PC-3 (cell line): ENCODE measurements around the gene BIRC6. TPM values are rescaled to one million over a fixed set of nuclear protein-coding genes. Genes with fewer than 3 reads are reported as not detected.

ENCODE experiments used
- ATAC-seq: fragments of 200-7000 bp; cut with Tn5 transposase; 2 replicates; pipeline ENCODE4 v1.9.1; 2020; ENCODE audit warnings: mild to moderate bottlenecking, moderate library complexity
- BruUV-seq: library from RNA; stranded (reverse); fragments of 400-500 nt; replicated peaks from 2 replicates; lab custom pipeline; 2021; lab: Mats Ljungman, UMichigan
- CTCF ChIA-PET: fragments of 300-600 bp; sonication (Branson Sonifier 250); formaldehyde crosslinking; loops from one replicate; lab custom pipeline; 2022; ENCODE audit warnings: antibody characterized with exemption; lab: Charles Lee
- POLR2A ChIA-PET: fragments of 300-600 bp; sonication (Branson Sonifier 250); formaldehyde crosslinking; loops from one replicate; lab custom pipeline; 2022; ENCODE audit warnings: antibody characterized with exemption; ENCODE audit not compliant: unreplicated experiment; lab: Charles Lee
- DNase-seq: peaks from one replicate; pipeline ENCODE4 v3.0.0-alpha.2; 2015
- H2AFZ ChIP-seq: fragments of 300-600 bp; sonication (generic); 2 replicates; pipeline ENCODE4 v1.6.0; 2016; ENCODE audit warnings: antibody characterized with exemption, low read length
- H3F3A ChIP-seq: fragments of 300-600 bp; sonication (generic); one replicate; pipeline ENCODE4 v1.6.0; 2017; ENCODE audit warnings: antibody characterized with exemption, low read length, control low read depth, mild to moderate bottlenecking; ENCODE audit not compliant: unreplicated experiment
- H3K27ac ChIP-seq: fragments of 300-600 bp; sonication (generic); 2 replicates; pipeline ENCODE4 v1.5.1; 2016; ENCODE audit warnings: mild to moderate bottlenecking, low read length
- H3K27me3 ChIP-seq: fragments of 300-600 bp; sonication (generic); 2 replicates; pipeline ENCODE4 v1.6.1; 2016; ENCODE audit warnings: low read length, mixed read lengths
- H3K36me3 ChIP-seq: fragments of 300-600 bp; sonication (generic); 2 replicates; pipeline ENCODE4 v1.6.1; 2016; ENCODE audit warnings: low read depth, mixed run types, low read length, mixed read lengths
- H3K4me1 ChIP-seq: fragments of 300-600 bp; sonication (generic); 2 replicates; pipeline ENCODE4 v1.5.1; 2016; ENCODE audit warnings: low read length; ENCODE audit not compliant: insufficient read depth
- H3K4me2 ChIP-seq: fragments of 300-600 bp; sonication (generic); 2 replicates; pipeline ENCODE4 v1.6.0; 2016; ENCODE audit warnings: low read length
- H3K4me3 ChIP-seq: fragments of 300-600 bp; sonication (generic); 2 replicates; pipeline ENCODE4 v1.5.1; 2016; ENCODE audit warnings: mild to moderate bottlenecking, low read length, mixed read lengths
- H3K79me2 ChIP-seq: fragments of 300-600 bp; sonication (generic); 2 replicates; pipeline ENCODE4 v1.6.1; 2017; ENCODE audit warnings: low read length, mixed read lengths
- H3K9ac ChIP-seq: fragments of 300-600 bp; sonication (generic); 2 replicates; pipeline ENCODE4 v1.6.0; 2016; ENCODE audit warnings: mild to moderate bottlenecking, low read length
- H3K9me2 ChIP-seq: fragments of 300-600 bp; sonication (generic); replicated peaks from 2 replicates; pipeline ENCODE4 v1.6.1; 2016; ENCODE audit warnings: mixed run types, low read length, mixed read lengths
- H3K9me3 ChIP-seq: fragments of 300-600 bp; sonication (generic); 2 replicates; pipeline ENCODE4 v1.6.1; 2016; ENCODE audit warnings: low read length, mixed read lengths
- H4K20me1 ChIP-seq: fragments of 300-600 bp; sonication (generic); 2 replicates; pipeline ENCODE4 v1.6.1; 2016; ENCODE audit warnings: low read length, mixed read lengths
- EZH2 ChIP-seq: fragments of 300-600 bp; sonication (generic); IDR thresholded peaks from one replicate; pipeline ENCODE4 v1.6.1; 2017; ENCODE audit warnings: antibody characterized with exemption, mild to moderate bottlenecking, low read length; ENCODE audit not compliant: unreplicated experiment
- EZH2phosphoT487 ChIP-seq: fragments of 300-600 bp; sonication (generic); IDR thresholded peaks from 2 replicates; pipeline ENCODE4 v1.6.1; 2018; ENCODE audit warnings: mild to moderate bottlenecking, antibody characterized with exemption, low read length, borderline replicate concordance
- intact Hi-C: fragments of 100-400 bp; cut with micrococcal nuclease; formaldehyde crosslinking; loops from 2 replicates; pipeline ENCODE4 v1.9.0; 2023
- total RNA-seq: library from RNA; depleted of rRNA; stranded (reverse); fragments of >200 nt; gene quantifications from 2 replicates; pipeline ENCODE4 v1.2.3, GENCODE V29; 2014
- TF ChIP-seq, protein P1 (sequence below): fragments of 300-600 bp; sonication (generic); conservative IDR thresholded peaks from 2 replicates; pipeline ENCODE4 v1.5.1; 2017; ENCODE audit warnings: antibody characterized with exemption, low read depth, mild to moderate bottlenecking, low read length

BIRC6 gene
- total RNA-seq, 1 experiment from 2014 or later, result 74.7 TPM

DNA sequence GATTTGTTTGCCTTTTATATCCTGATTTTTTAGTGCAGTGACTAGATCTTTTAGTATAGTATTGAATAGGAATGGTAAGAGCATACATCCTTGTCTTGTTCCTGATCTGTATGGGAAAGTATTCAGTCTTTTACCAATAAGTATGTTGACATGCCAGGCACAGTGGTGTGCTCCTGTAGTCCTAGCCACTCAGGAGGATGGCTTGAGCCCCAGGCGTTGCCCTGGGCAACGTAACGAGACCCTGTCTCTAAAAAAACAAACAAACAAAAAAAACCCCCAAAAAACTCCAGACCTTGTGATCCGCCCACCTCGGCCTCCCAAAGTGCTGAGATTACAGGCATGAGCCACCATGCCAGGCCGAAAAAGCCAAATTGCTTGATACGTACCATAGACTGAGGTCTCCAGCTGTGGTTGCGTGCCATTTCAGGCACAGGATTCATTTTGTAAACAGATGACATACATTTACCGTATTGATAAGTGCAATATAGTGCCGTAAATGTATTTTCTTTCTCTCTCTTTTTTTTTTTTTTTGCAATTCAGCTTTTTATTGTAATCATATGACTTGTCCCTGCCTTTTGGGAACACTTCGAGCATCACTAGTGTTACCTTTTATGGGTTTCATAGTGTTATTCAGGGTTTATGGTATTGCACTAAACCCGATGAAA, 18.5 kb downstream of the BIRC6 start:
- Histone ChIP-seq H3K36me3 (peaks cover 3% of the 10 kb centered on the region; the same call in 1 of the 2 replicates), H3K4me1 (peaks cover 18% of the 10 kb centered on the region), H3K4me3 (no peak overlapping the region), H4K20me1 (peaks cover 51% of the 10 kb centered on the region), H2AFZ (no peak overlapping the region), H3K79me2 (peaks cover 98% of the 10 kb centered on the region), H3K4me2 (no peak overlapping the region), H3K27me3 (no peaks in the 10 kb centered on the region), H3F3A (no peaks in the 10 kb centered on the region), H3K9me2 (no peaks in the 10 kb centered on the region), H3K9ac (no peak overlapping the region), H3K9me3 (no peaks in the 10 kb centered on the region), H3K27ac (no peak overlapping the region)
- ChIA-PET POLR2A (no interaction called here), CTCF (no interaction called here)
- intact Hi-C loops, result no loop called here
- TF ChIP-seq, protein P1, sequence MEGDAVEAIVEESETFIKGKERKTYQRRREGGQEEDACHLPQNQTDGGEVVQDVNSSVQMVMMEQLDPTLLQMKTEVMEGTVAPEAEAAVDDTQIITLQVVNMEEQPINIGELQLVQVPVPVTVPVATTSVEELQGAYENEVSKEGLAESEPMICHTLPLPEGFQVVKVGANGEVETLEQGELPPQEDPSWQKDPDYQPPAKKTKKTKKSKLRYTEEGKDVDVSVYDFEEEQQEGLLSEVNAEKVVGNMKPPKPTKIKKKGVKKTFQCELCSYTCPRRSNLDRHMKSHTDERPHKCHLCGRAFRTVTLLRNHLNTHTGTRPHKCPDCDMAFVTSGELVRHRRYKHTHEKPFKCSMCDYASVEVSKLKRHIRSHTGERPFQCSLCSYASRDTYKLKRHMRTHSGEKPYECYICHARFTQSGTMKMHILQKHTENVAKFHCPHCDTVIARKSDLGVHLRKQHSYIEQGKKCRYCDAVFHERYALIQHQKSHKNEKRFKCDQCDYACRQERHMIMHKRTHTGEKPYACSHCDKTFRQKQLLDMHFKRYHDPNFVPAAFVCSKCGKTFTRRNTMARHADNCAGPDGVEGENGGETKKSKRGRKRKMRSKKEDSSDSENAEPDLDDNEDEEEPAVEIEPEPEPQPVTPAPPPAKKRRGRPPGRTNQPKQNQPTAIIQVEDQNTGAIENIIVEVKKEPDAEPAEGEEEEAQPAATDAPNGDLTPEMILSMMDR, result no peak
- TF ChIP-seq EZH2phosphoT487 (no peak), EZH2 (no peak)
- no peak for DNase-seq
- ATAC-seq, result no peak
- BruUV-seq, result no TSS peak

DNA sequence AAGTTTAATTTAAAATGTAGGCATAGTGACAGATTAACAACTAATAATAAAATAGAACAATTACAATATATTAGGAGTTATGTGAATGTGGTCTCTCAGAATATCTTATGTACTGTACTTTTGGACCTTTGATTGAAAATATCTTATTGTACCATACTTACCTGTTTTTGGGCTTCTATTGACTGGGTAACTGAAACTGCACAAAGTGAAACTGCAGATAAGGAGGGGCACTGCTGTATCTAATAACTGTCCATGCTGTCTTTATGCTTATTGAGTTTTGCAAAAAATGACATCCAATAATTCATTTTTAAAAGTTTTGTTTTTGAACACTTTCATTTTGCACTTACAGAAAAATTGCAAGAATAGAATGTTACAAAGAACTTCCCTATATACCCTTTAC, 19.9 kb downstream of the BIRC6 start:
- TF ChIP-seq, protein P1, result no peak
- TF ChIP-seq EZH2 (no peak), EZH2phosphoT487 (no peak)
- Histone ChIP-seq H3K4me2 (peak overlapping the region; percentile 31; the same call in 1 of the 2 replicates), H3K9ac (no peak overlapping the region), H3F3A (no peaks in the 10 kb centered on the region), H3K27ac (no peak overlapping the region), H3K9me2 (no peaks in the 10 kb centered on the region), H3K9me3 (no peaks in the 10 kb centered on the region), H3K36me3 (peaks cover 6% of the 10 kb centered on the region; the same call in 1 of the 2 replicates), H3K27me3 (no peaks in the 10 kb centered on the region), H3K4me3 (no peak overlapping the region), H4K20me1 (peaks cover 47% of the 10 kb centered on the region), H2AFZ (no peak overlapping the region), H3K79me2 (peaks cover 84% of the 10 kb centered on the region), H3K4me1 (peaks cover 18% of the 10 kb centered on the region)
- POLR2A ChIA-PET, result no interaction called here
- CTCF ChIA-PET, result no interaction called here
- ATAC-seq, result no peak; the same call in 1 of the 2 replicates
- intact Hi-C loops, result no loop called here
- DNase-seq, result no peak
- no TSS peak for BruUV-seq

DNA sequence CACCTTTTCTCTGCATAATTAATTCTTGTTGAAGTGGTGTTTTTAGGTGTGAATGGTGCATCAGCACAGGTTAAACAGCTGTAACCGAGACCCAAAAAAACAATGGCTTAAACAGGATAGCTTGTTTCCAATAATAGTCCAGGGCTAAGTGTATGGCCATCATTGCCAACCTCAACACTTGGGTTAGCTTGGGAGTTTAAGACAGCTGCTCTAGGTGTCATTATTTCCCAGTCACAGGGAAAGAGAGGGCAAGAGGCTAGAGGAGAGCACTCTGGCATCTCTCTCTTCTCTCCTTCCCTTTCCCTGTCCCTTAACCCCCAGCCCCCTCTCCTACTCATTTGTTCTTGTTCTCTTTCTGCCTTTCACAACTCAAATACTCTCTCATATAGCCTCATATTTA, 21.1 kb downstream of the BIRC6 start:
- H3F3A ChIP-seq, result no peaks in the 10 kb centered on the region
- no peak overlapping the region for H3K4me3 ChIP-seq
- H3K79me2 ChIP-seq, result peaks cover 72% of the 10 kb centered on the region
- no peak for DNase-seq
- H3K9me3 ChIP-seq, result no peaks in the 10 kb centered on the region
- ChIA-PET CTCF (no interaction called here), POLR2A (no interaction called here)
- no peak overlapping the region for H2AFZ ChIP-seq
- no peak for ATAC-seq
- H3K4me2 ChIP-seq, result no peak overlapping the region
- H4K20me1 ChIP-seq, result peaks cover 39% of the 10 kb centered on the region
- H3K27ac ChIP-seq, result no peak overlapping the region
- H3K36me3 ChIP-seq, result peaks cover 10% of the 10 kb centered on the region; the same call in 1 of the 2 replicates
- no TSS peak for BruUV-seq
- TF ChIP-seq, protein P1, result no peak
- TF ChIP-seq EZH2 (no peak), EZH2phosphoT487 (no peak)
- peaks cover 18% of the 10 kb centered on the region for H3K4me1 ChIP-seq
- intact Hi-C loops, result no loop called here
- H3K9ac ChIP-seq, result no peak overlapping the region
- no peaks in the 10 kb centered on the region for H3K27me3 ChIP-seq
- H3K9me2 ChIP-seq, result no peaks in the 10 kb centered on the region
